ENCODE data around the gene SDK1.

SDK1 gene

DNA sequence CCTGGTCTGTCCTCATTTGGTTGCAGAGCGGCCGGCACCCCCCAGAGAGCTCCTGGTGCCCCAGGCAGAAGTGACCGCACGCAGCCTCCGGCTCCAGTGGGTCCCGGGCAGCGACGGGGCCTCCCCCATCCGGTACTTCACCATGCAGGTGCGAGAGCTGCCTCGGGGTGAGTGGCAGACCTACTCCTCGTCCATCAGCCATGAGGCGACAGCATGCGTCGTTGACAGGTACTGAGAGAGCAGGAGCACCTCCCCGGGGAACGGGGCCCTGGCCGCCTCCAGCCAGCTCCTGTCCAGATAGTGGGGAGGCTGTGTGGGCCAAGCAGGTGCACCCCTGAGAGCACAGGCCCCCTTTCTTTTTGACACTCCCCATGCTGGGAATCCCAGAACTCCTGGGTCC, 848.2 kb downstream of the SDK1 start:
- Histone ChIP-seq H2BK15ac (ENCODE audit: low read depth, poor library complexity, severe bottlenecking) (no peak overlapping the region), H3K4ac (ENCODE audit: low read depth in 1 of 2, low read length in 2 of 2) (no peak overlapping the region), H3K27me3 (ENCODE audit: control insufficient read depth in 1 of 2, insufficient read depth in 1 of 2, low read length in 2 of 2) (peaks cover 4 to 13% of the 10 kb centered on the region in 2 experiments), H2AFZ (ENCODE audit: low read depth, low read length) (no peak overlapping the region), H3K27ac (ENCODE audit: low read length, poor library complexity, severe bottlenecking) (no peak overlapping the region), H3K4me1 (ENCODE audit: control insufficient read depth, insufficient read depth, low read depth, low read length) (peaks cover 10% of the 10 kb centered on the region), H2BK12ac (ENCODE audit: low read length in 2 of 2) (no peak overlapping the region), H4K91ac (ENCODE audit: low read length) (no peak overlapping the region), H2AK5ac (ENCODE audit: low read length, severe bottlenecking) (no peak overlapping the region), H2BK120ac (ENCODE audit: low read depth, low read length) (no peak overlapping the region), H3K4me3 (ENCODE audit: insufficient read depth in 1 of 2, low read depth in 1 of 2, low read length in 2 of 2) (no peak overlapping the region), H3K14ac (ENCODE audit: low read length in 2 of 2) (no peak overlapping the region), H3K79me1 (replicated peaks; ENCODE audit: low read length, poor library complexity, severe bottlenecking) (no peaks in the 10 kb centered on the region), H3K23ac (ENCODE audit: low read length in 2 of 2) (no peak overlapping the region), H3K9ac (ENCODE audit: low read length) (no peak overlapping the region), H3K4me2 (ENCODE audit: low read length, poor library complexity, severe bottlenecking) (no peak overlapping the region), H4K8ac (ENCODE audit: low read length) (no peak overlapping the region), H3K36me3 (ENCODE audit: control insufficient read depth in 1 of 2, insufficient read depth in 2 of 2, low read depth in 1 of 2, low read length in 2 of 2) (peaks cover 0 to 27% of the 10 kb centered on the region in 2 experiments), H3K9me3 (ENCODE audit: control insufficient read depth, low read length) (no peaks in the 10 kb centered on the region), H2BK5ac (ENCODE audit: low read depth, low read length, poor library complexity, severe bottlenecking) (no peak overlapping the region), H3K18ac (ENCODE audit: low read depth in 1 of 2, low read length in 2 of 2) (no peak overlapping the region)
- no peak for DNase-seq
- WGBS = 91% methylated on average over 18 of the region's 18 CpGs

DNA sequence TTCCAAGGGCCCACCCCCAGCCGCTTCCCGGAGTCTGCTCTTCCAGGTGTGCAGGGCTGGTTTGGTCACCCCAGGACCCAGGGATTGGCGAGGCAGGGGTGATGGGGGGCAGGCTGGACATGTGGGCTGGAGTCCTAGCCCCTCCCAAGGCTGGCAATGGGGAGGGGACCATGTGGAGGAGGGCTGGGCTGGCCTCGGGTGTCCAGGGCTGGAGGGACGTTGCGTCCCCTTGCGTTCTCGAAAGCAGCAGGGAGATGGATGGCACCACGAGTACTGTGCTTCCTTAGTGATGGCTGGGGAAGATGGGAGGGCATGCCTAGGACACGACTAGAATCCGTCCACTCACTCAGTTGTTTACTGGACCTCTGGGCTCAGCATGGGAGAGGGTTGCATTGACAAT, 848.6 kb downstream of the SDK1 start:
- H3K4me3 ChIP-seq (ENCODE audit: insufficient read depth in 1 of 2, low read depth in 1 of 2, low read length in 2 of 2) = no peak overlapping the region
- no peak overlapping the region for H3K4ac ChIP-seq (ENCODE audit: low read depth in 1 of 2, low read length in 2 of 2)
- no peak overlapping the region for H2BK12ac ChIP-seq (ENCODE audit: low read length in 2 of 2)
- H4K8ac ChIP-seq (ENCODE audit: low read length) = no peak overlapping the region
- no peak overlapping the region for H4K91ac ChIP-seq (ENCODE audit: low read length)
- no peak overlapping the region for H3K4me2 ChIP-seq (ENCODE audit: low read length, poor library complexity, severe bottlenecking)
- no peak overlapping the region for H3K27ac ChIP-seq (ENCODE audit: low read length, poor library complexity, severe bottlenecking)
- no peak for DNase-seq
- no peak overlapping the region for H2AFZ ChIP-seq (ENCODE audit: low read depth, low read length)
- no peak overlapping the region for H2BK5ac ChIP-seq (ENCODE audit: low read depth, low read length, poor library complexity, severe bottlenecking)
- H3K23ac ChIP-seq (ENCODE audit: low read length in 2 of 2) = no peak overlapping the region
- peaks cover 0 to 27% of the 10 kb centered on the region in 2 experiments for H3K36me3 ChIP-seq (ENCODE audit: control insufficient read depth in 1 of 2, insufficient read depth in 2 of 2, low read depth in 1 of 2, low read length in 2 of 2)
- H3K4me1 ChIP-seq (ENCODE audit: control insufficient read depth, insufficient read depth, low read depth, low read length) = peaks cover 6% of the 10 kb centered on the region
- no peak overlapping the region for H3K14ac ChIP-seq (ENCODE audit: low read length in 2 of 2)
- H3K18ac ChIP-seq (ENCODE audit: low read depth in 1 of 2, low read length in 2 of 2) = no peak overlapping the region
- peaks cover 4 to 8% of the 10 kb centered on the region in 2 experiments for H3K27me3 ChIP-seq (ENCODE audit: control insufficient read depth in 1 of 2, insufficient read depth in 1 of 2, low read length in 2 of 2)
- H2AK5ac ChIP-seq (ENCODE audit: low read length, severe bottlenecking) = no peak overlapping the region
- H3K9ac ChIP-seq (ENCODE audit: low read length) = no peak overlapping the region
- H2BK120ac ChIP-seq (ENCODE audit: low read depth, low read length) = no peak overlapping the region
- no peak overlapping the region for H2BK15ac ChIP-seq (ENCODE audit: low read depth, poor library complexity, severe bottlenecking)
- WGBS = 90% methylated on average over 11 of the region's 11 CpGs
- no peaks in the 10 kb centered on the region for H3K9me3 ChIP-seq (ENCODE audit: control insufficient read depth, low read length)
- no peaks in the 10 kb centered on the region for H3K79me1 ChIP-seq (replicated peaks; ENCODE audit: low read length, poor library complexity, severe bottlenecking)

DNA sequence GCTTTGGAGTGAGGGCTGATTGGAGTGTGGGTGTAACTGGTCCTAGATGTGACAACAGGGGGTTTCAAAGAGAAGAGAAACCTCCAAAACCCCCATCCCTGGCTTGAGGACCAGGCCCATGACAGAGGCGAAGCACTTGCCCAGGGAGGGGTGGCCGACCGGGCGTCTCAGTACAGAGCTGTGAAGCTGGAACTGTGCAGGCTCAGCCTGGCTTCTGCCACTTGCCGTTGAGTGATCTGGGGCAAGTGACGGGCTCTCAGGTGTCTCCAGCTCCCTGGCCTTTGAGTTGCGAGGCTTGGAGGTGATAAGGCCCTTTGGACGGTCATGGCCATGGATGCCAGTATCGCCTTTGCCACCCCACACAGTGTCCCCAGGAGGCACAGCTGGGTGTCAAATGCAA, 849.7 kb downstream of the SDK1 start:
- 91% methylated on average over 9 of the region's 9 CpGs for WGBS

DNA sequence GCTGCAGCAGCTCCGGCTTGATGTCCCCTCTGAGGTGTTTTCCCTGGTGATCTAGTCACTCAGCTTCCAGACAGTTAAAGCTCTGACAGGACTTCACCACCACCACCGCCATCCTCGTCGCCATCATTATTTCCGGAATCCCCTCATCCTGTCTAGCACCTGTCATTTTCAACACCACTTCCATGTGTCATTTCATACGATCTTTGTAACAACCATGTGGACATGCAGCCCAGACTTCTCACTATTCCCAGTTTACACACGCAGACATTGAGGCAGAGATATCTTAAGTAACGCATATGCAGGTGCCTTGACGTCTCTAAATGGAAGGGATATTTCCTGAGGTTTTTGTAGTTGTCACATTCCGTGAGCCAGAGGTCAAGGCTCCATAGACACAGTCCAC, 850.5 kb downstream of the SDK1 start:
- H3K27me3 ChIP-seq (ENCODE audit: control insufficient read depth in 1 of 2, insufficient read depth in 1 of 2, low read length in 2 of 2) = peaks cover 0 to under 1% of the 10 kb centered on the region in 2 experiments
- no peak overlapping the region for H2BK5ac ChIP-seq (ENCODE audit: low read depth, low read length, poor library complexity, severe bottlenecking)
- H3K23ac ChIP-seq (ENCODE audit: low read length in 2 of 2) = no peak overlapping the region
- H3K9me3 ChIP-seq (ENCODE audit: control insufficient read depth, low read length) = no peaks in the 10 kb centered on the region
- no peak overlapping the region for H3K14ac ChIP-seq (ENCODE audit: low read length in 2 of 2)
- H3K79me1 ChIP-seq (replicated peaks; ENCODE audit: low read length, poor library complexity, severe bottlenecking) = no peaks in the 10 kb centered on the region
- no peak overlapping the region for H2BK120ac ChIP-seq (ENCODE audit: low read depth, low read length)
- peaks cover 0 to 18% of the 10 kb centered on the region in 2 experiments for H3K36me3 ChIP-seq (ENCODE audit: control insufficient read depth in 1 of 2, insufficient read depth in 2 of 2, low read depth in 1 of 2, low read length in 2 of 2)
- DNase-seq = no peak
- H3K4ac ChIP-seq (ENCODE audit: low read depth in 1 of 2, low read length in 2 of 2) = no peak overlapping the region
- no peak overlapping the region for H2AK5ac ChIP-seq (ENCODE audit: low read length, severe bottlenecking)
- no peak overlapping the region for H3K9ac ChIP-seq (ENCODE audit: low read length)
- no peaks in the 10 kb centered on the region for H3K4me1 ChIP-seq (ENCODE audit: control insufficient read depth, insufficient read depth, low read depth, low read length)
- no peak overlapping the region for H4K8ac ChIP-seq (ENCODE audit: low read length)
- no peak overlapping the region for H4K91ac ChIP-seq (ENCODE audit: low read length)
- H3K27ac ChIP-seq (ENCODE audit: low read length, poor library complexity, severe bottlenecking) = no peak overlapping the region
- H3K4me2 ChIP-seq (ENCODE audit: low read length, poor library complexity, severe bottlenecking) = no peak overlapping the region
- no peak overlapping the region for H3K4me3 ChIP-seq (ENCODE audit: insufficient read depth in 1 of 2, low read depth in 1 of 2, low read length in 2 of 2)
- no peak overlapping the region for H2AFZ ChIP-seq (ENCODE audit: low read depth, low read length)
- no peak overlapping the region for H3K18ac ChIP-seq (ENCODE audit: low read depth in 1 of 2, low read length in 2 of 2)
- no peak overlapping the region for H2BK15ac ChIP-seq (ENCODE audit: low read depth, poor library complexity, severe bottlenecking)
- H2BK12ac ChIP-seq (ENCODE audit: low read length in 2 of 2) = no peak overlapping the region
- WGBS = 91% methylated on average over 10 of the region's 10 CpGs

More for the DNA sequence above, 849.7 kb downstream of the SDK1 start:
- no peaks in the 10 kb centered on the region for H3K79me1 ChIP-seq (replicated peaks; ENCODE audit: low read length, poor library complexity, severe bottlenecking)
- no peak overlapping the region for H3K9ac ChIP-seq (ENCODE audit: low read length)
- no peak overlapping the region for H3K4me3 ChIP-seq (ENCODE audit: insufficient read depth in 1 of 2, low read depth in 1 of 2, low read length in 2 of 2)
- H3K14ac ChIP-seq (ENCODE audit: low read length in 2 of 2) = no peak overlapping the region
- no peak overlapping the region for H3K18ac ChIP-seq (ENCODE audit: low read depth in 1 of 2, low read length in 2 of 2)
- no peak overlapping the region for H2AK5ac ChIP-seq (ENCODE audit: low read length, severe bottlenecking)
- H2AFZ ChIP-seq (ENCODE audit: low read depth, low read length) = no peak overlapping the region
- H3K23ac ChIP-seq (ENCODE audit: low read length in 2 of 2) = no peak overlapping the region
- no peak overlapping the region for H3K27ac ChIP-seq (ENCODE audit: low read length, poor library complexity, severe bottlenecking)
- H3K9me3 ChIP-seq (ENCODE audit: control insufficient read depth, low read length) = no peaks in the 10 kb centered on the region
- H2BK15ac ChIP-seq (ENCODE audit: low read depth, poor library complexity, severe bottlenecking) = no peak overlapping the region
- H4K91ac ChIP-seq (ENCODE audit: low read length) = no peak overlapping the region
- no peak for DNase-seq
- no peak overlapping the region for H3K4ac ChIP-seq (ENCODE audit: low read depth in 1 of 2, low read length in 2 of 2)
- H3K4me2 ChIP-seq (ENCODE audit: low read length, poor library complexity, severe bottlenecking) = no peak overlapping the region
- H3K27me3 ChIP-seq (ENCODE audit: control insufficient read depth in 1 of 2, insufficient read depth in 1 of 2, low read length in 2 of 2) = peaks cover 0 to 4% of the 10 kb centered on the region in 2 experiments
- H4K8ac ChIP-seq (ENCODE audit: low read length) = no peak overlapping the region
- H3K4me1 ChIP-seq (ENCODE audit: control insufficient read depth, insufficient read depth, low read depth, low read length) = no peaks in the 10 kb centered on the region
- no peak overlapping the region for H2BK120ac ChIP-seq (ENCODE audit: low read depth, low read length)
- no peak overlapping the region for H2BK12ac ChIP-seq (ENCODE audit: low read length in 2 of 2)
- peaks cover 0 to 23% of the 10 kb centered on the region in 2 experiments for H3K36me3 ChIP-seq (ENCODE audit: control insufficient read depth in 1 of 2, insufficient read depth in 2 of 2, low read depth in 1 of 2, low read length in 2 of 2)
- H2BK5ac ChIP-seq (ENCODE audit: low read depth, low read length, poor library complexity, severe bottlenecking) = no peak overlapping the region

Measured in mesenchymal stem cell (in vitro differentiated cells and primary cell).